B cell (primary cell): ENCODE measurements around the gene JMJD6. TPM values are rescaled to one million over a fixed set of nuclear protein-coding genes. Genes with fewer than 3 reads are reported as not detected.
"Not testable (repeated sequence)": the region's sequence is repeated elsewhere in the genome, so short reads cannot be mapped to it uniquely, and the experiment has no call there.

Experiments
- ATAC-seq: fragments of 200-7000 bp; cut with Tn5 transposase; one replicate; pipeline ENCODE4 v1.10.0; 2021; ENCODE audit warnings: low read depth, mild to moderate bottlenecking, moderate number of reproducible peaks, moderate library complexity
- CTCF ChIA-PET: fragments of 350-600 bp; sonication (Branson Sonifier 250); formaldehyde crosslinking; loops from one replicate; lab custom pipeline; 2021; ENCODE audit warnings: antibody characterized with exemption, inconsistent platforms; lab: Charles Lee
- POLR2A ChIA-PET: fragments of 350-600 bp; sonication (Branson Sonifier 250); formaldehyde crosslinking; loops from one replicate; lab custom pipeline; 2021; ENCODE audit warnings: antibody characterized with exemption; lab: Charles Lee
- DNase-seq: peaks from one replicate; pipeline ENCODE4 v3.0.0; 2013
- H2AFZ ChIP-seq: 2 replicates; pipeline ENCODE4 v1.6.1; 2012; ENCODE audit warnings: mild to moderate bottlenecking, low read depth, low read length; ENCODE audit not compliant: insufficient read depth, poor library complexity, severe bottlenecking
- H3K27ac ChIP-seq, 2 donors: 1 replicate in 1 of 2; 2 replicates in 1 of 2; pipeline ENCODE4 v1.5.1; 2012 to 2013; ENCODE audit warnings: low read length in 2 of 2, mild to moderate bottlenecking in 2 of 2, moderate library complexity in 1 of 2
- H3K27me3 ChIP-seq, 4 experiments: fragments of 200-600 bp in 1 of 4; sonication (generic) in 1 of 4; replicated peaks in 1 of 4; 1 replicate in 2 of 4; 2 replicates in 2 of 4; pipeline versions ENCODE4 v1.6.1 to v1.7.0; 2013 to 2016; ENCODE audit warnings: low read length in 3 of 4, mild to moderate bottlenecking in 2 of 4, mixed read lengths in 1 of 4, moderate library complexity in 1 of 4; ENCODE audit not compliant: insufficient read depth in 4 of 4, control insufficient read depth in 3 of 4; ENCODE audit errors: control extremely low read depth in 1 of 4
- H3K36me3 ChIP-seq, 2 experiments: replicated peaks in 1 of 2; 1 replicate in 1 of 2; 2 replicates in 1 of 2; pipeline versions ENCODE4 v1.6.1 to v1.7.1; 2013; ENCODE audit warnings: low read length in 1 of 2; ENCODE audit not compliant: insufficient read depth in 2 of 2, control insufficient read depth in 1 of 2; ENCODE audit errors: control extremely low read depth in 1 of 2, extremely low read depth in 1 of 2
- H3K4me1 ChIP-seq, 2 donors: fragments of 200-600 bp in 1 of 2; sonication (generic) in 1 of 2; 1 replicate in 1 of 2; 2 replicates in 1 of 2; pipeline versions ENCODE4 v1.5.1 to v1.6.1; 2013 to 2017; ENCODE audit warnings: low read length in 2 of 2; ENCODE audit not compliant: control insufficient read depth in 2 of 2, insufficient read depth in 2 of 2
- H3K4me2 ChIP-seq: replicated peaks from 2 replicates; pipeline ENCODE3; 2012; ENCODE audit warnings: mild to moderate bottlenecking, low read depth, low read length; ENCODE audit not compliant: poor library complexity, severe bottlenecking
- H3K4me3 ChIP-seq, 5 experiments: fragments of 200-600 bp in 1 of 5; sonication (generic) in 1 of 5; 1 replicate in 3 of 5; 2 replicates in 2 of 5; pipeline versions ENCODE4 v1.5.1 to v1.7.0; 2011 to 2016; ENCODE audit warnings: low read length in 4 of 5, mild to moderate bottlenecking in 4 of 5, low read depth in 2 of 5, control low read depth in 1 of 5, moderate library complexity in 1 of 5; ENCODE audit not compliant: insufficient read depth in 1 of 5; ENCODE audit errors: control extremely low read depth in 1 of 5, extremely low read depth in 1 of 5
- H3K79me2 ChIP-seq: fragments of 200-600 bp; sonication (generic); one replicate; pipeline ENCODE4 v1.6.0; 2016; ENCODE audit warnings: low read length; ENCODE audit not compliant: control insufficient read depth, insufficient read depth
- H3K9ac ChIP-seq: fragments of 200-600 bp; sonication (generic); 2 replicates; pipeline ENCODE4 v1.6.1; 2017; ENCODE audit warnings: mild to moderate bottlenecking, low read length, moderate library complexity
- H3K9me3 ChIP-seq, 3 donors: one replicate each; pipeline versions ENCODE4 v1.6.1 to v1.7.1; 2013; ENCODE audit warnings: low read length in 2 of 3; ENCODE audit not compliant: control insufficient read depth in 2 of 3, insufficient read depth in 1 of 3; ENCODE audit errors: control extremely low read depth in 1 of 3
- H4K20me1 ChIP-seq: 2 replicates; pipeline ENCODE4 v1.6.0; 2012; ENCODE audit warnings: mild to moderate bottlenecking, low read length; ENCODE audit not compliant: insufficient read depth, control insufficient read depth, poor library complexity, severe bottlenecking
- H3K27ac Mint-ChIP-seq: one replicate; pipeline ENCODE4 v1.8.0; 2021; ENCODE audit warnings: mixed read lengths
- H3K27me3 Mint-ChIP-seq: one replicate; pipeline ENCODE4 v1.8.0; 2021; ENCODE audit warnings: mixed read lengths
- H3K4me1 Mint-ChIP-seq: one replicate; pipeline ENCODE4 v1.8.0; 2021; ENCODE audit warnings: mixed read lengths
- H3K4me3 Mint-ChIP-seq: one replicate; pipeline ENCODE4 v1.8.0; 2021; ENCODE audit warnings: mixed read lengths
- H3K9me3 Mint-ChIP-seq: one replicate; pipeline ENCODE4 v1.8.0; 2022; ENCODE audit warnings: mixed read lengths; ENCODE audit not compliant: insufficient read depth
- EZH2 ChIP-seq: IDR thresholded peaks from 2 replicates; pipeline ENCODE4 v1.6.1; 2012; ENCODE audit warnings: borderline replicate concordance, low read depth, mild to moderate bottlenecking, moderate library complexity, low read length; ENCODE audit not compliant: insufficient read depth, poor library complexity, severe bottlenecking
- whole genome bisulfite sequencing: methylation state at CpG from one replicate; pipeline ENCODE4 v1.1.5; 2013; ENCODE audit warnings: missing lambda C conversion rate; ENCODE audit not compliant: insufficient coverage; 5-methylcytosine and 5-hydroxymethylcytosine counted together
- intact Hi-C: fragments of 100-400 bp; cut with micrococcal nuclease; formaldehyde crosslinking; loops from one replicate; pipeline ENCODE4 v1.10.0; 2022
- polyA plus RNA-seq: library from polyadenylated mRNA; depleted of rRNA; stranded (reverse); fragments of >200 nt; gene quantifications from 2 replicates; pipeline ENCODE4 v1.2.3, GENCODE V29; 2012
- total RNA-seq, 2 donors: library from RNA; stranded (reverse); fragments of 120-200 nt in 1 of 2; gene quantifications; 1 replicate in 1 of 2; 2 replicates in 1 of 2; pipeline versions ENCODE4 v1.2.3 to v1.2.4, GENCODE V29; 2013 to 2022
- TF ChIP-seq, protein P1 (sequence below): fragments of 200-600 bp; IDR thresholded peaks from one replicate; pipeline ENCODE4 v1.8.0; 2022; ENCODE audit warnings: antibody characterized with exemption, mild to moderate bottlenecking

The JMJD6 gene
- total and polyA plus RNA-seq, 2 donors (not counting 1 experiment from before 2014, with no cell fraction given) = 38.2 to 45.0 TPM

DNA sequence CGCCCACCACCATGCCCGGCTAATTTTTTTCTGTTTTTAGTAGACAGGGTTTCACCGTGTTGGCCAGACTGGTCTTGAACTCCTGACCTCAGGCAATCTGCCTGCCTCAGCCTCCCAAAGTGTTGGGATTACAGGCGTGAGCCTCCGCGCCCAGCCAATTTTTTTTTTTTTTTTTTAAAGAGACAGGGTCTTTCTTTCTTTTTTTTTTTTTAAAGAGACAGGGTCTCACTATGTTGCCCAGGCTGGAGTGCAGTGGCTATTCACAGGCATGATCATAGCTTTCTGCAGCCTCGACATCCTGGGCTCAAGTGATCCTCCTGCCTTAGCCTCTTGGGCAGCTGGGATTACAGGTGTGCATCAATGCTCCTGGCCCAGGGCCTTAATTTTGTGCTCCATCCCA lies 14.1 kb downstream of the JMJD6 start:
- not testable (repeated sequence) for H2AFZ ChIP-seq, H3K4me3 Mint-ChIP-seq, H3K9me3 Mint-ChIP-seq, H3K9me3 ChIP-seq, DNase-seq, H3K4me2 ChIP-seq, H3K27me3 ChIP-seq, H3K27ac Mint-ChIP-seq, H3K4me3 ChIP-seq, H3K27me3 Mint-ChIP-seq, H3K9ac ChIP-seq, ATAC-seq, H3K27ac ChIP-seq
- intact Hi-C loops = loop anchor here (5.0 kb wide), 1 partner anchor 155 kb away; no protein-coding TSS in a partner anchor
- peaks cover 6 to 24% of the 10 kb centered on the region in 2 experiments for H3K36me3 ChIP-seq
- ChIA-PET POLR2A (interaction anchor here (0.6 kb wide), 1 partner anchor 24 kb away, joined by 9 read pairs; no protein-coding TSS in a partner anchor), CTCF (interaction anchor here (0.6 to 7.4 kb wide), 7 partner anchors 8 to 220 kb away, joined by 3 to 56 read pairs (median 5); partner anchors contain the start of genes JMJD6 and METTL23)
- H3K4me1 ChIP-seq = peaks cover 27 to 36% of the 10 kb centered on the region in 2 donors
- 96% methylated on average over 4 of the region's 7 CpGs for WGBS
- H3K79me2 ChIP-seq = peaks cover 16% of the 10 kb centered on the region
- H4K20me1 ChIP-seq = peaks cover 12% of the 10 kb centered on the region
- peaks cover 30% of the 10 kb centered on the region for H3K4me1 Mint-ChIP-seq

DNA sequence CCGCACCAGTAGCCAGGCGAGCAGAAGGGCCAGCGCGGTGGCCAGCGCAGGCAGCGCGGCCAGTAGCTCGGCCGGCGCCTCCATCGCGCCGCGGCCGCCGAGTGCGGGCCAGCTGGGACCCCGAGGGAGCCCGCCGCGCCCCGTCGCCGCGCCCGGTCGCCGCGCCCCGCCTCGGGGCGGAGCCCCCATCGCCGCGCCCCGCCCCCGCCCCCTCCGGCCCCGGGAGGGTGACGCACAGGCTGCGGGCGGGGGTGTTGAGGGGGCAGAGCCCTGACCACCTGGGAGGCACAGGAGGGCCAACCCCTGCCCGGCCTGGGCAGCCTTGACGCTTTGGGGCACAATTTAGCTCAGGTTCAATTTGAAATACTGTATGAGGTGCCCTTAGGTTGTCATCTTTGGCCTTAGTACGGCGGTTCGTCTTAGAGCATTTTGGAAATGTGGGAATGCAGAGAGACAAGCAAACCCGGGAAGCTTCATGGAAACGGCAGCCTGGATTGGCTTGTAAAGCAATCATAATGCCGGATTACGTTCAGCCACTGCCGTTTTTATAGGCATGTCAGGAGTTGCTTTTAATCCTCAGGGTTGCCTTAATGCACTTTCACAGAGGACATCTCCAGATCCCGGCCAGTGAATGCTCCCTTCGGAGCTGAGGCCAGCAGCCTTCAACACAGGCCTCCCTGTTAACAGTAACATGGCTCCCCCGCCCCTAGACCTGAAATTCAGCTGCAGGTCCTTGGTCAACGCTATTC lies 15.4 kb downstream of the JMJD6 start, which contains the start of gene MXRA7:
TSS of gene MXRA7 (minus strand) at position 103 of the 749 bp plus-strand sequence. CDS start at position 84, 19 bp downstream.
- intact Hi-C loops = loop anchor here (2.0 to 5.0 kb wide), 3 partner anchors 16 to 154 kb away; partner anchors contain the start of genes JMJD6 and METTL23
- H3K79me2 ChIP-seq = peaks cover 16% of the 10 kb centered on the region
- H3K27me3 ChIP-seq = no peaks in the 10 kb centered on the region
- CTCF ChIA-PET = interaction anchor here (0.9 to 7.4 kb wide), 4 partner anchors 14 to 188 kb away, joined by 3 to 56 read pairs (median 22); partner anchors contain the start of genes JMJD6 and METTL23
- WGBS = 7% methylated on average over 53 of the region's 56 CpGs
- peak within 1 kb of the TSS; percentile 82 for H3K4me3 Mint-ChIP-seq
- H3K9me3 ChIP-seq = no peaks in the 10 kb centered on the region
- peak within 1 kb of the TSS; percentile 85 for H3K4me2 ChIP-seq
- TF ChIP-seq, protein P1, sequence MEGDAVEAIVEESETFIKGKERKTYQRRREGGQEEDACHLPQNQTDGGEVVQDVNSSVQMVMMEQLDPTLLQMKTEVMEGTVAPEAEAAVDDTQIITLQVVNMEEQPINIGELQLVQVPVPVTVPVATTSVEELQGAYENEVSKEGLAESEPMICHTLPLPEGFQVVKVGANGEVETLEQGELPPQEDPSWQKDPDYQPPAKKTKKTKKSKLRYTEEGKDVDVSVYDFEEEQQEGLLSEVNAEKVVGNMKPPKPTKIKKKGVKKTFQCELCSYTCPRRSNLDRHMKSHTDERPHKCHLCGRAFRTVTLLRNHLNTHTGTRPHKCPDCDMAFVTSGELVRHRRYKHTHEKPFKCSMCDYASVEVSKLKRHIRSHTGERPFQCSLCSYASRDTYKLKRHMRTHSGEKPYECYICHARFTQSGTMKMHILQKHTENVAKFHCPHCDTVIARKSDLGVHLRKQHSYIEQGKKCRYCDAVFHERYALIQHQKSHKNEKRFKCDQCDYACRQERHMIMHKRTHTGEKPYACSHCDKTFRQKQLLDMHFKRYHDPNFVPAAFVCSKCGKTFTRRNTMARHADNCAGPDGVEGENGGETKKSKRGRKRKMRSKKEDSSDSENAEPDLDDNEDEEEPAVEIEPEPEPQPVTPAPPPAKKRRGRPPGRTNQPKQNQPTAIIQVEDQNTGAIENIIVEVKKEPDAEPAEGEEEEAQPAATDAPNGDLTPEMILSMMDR = no peak
- TF ChIP-seq EZH2 = no peak
- peak; percentile 95 for ATAC-seq
- H3K36me3 ChIP-seq = peaks cover 5 to 11% of the 10 kb centered on the region in 2 experiments
- H3K27ac ChIP-seq = no peak within 1 kb of the TSS
- H3K9me3 Mint-ChIP-seq = no peaks in the 10 kb centered on the region
- H4K20me1 ChIP-seq = peaks cover 12% of the 10 kb centered on the region
- peak; percentile 73 for DNase-seq
- no peaks in the 10 kb centered on the region for H3K27me3 Mint-ChIP-seq
- peak within 1 kb of the TSS; percentile 56 for H3K9ac ChIP-seq
- H3K4me1 ChIP-seq = peaks cover 25 to 31% of the 10 kb centered on the region in 2 donors
- POLR2A ChIA-PET = no interaction called here
- peak within 1 kb of the TSS; percentile 81 for H2AFZ ChIP-seq
- no peak within 1 kb of the TSS for H3K27ac Mint-ChIP-seq
- peaks cover 27% of the 10 kb centered on the region for H3K4me1 Mint-ChIP-seq
- peak within 1 kb of the TSS in 3 of 5 experiments; percentile 52 to 56 (median 54) for H3K4me3 ChIP-seq
